GM13976 (cell line): ENCODE measurements around the gene SLC35A5.

ENCODE experiments used
- DNase-seq: peaks from one replicate; pipeline ENCODE4 v3.0.0; 2012; ENCODE audit warnings: low spot score
- CTCF ChIP-seq: IDR thresholded peaks from 2 replicates; pipeline ENCODE4 v1.5.1; 2012; ENCODE audit warnings: borderline replicate concordance, mild to moderate bottlenecking; ENCODE audit not compliant: insufficient read depth; ENCODE audit errors: extremely low read depth, missing control alignments, control extremely low read depth
- in situ Hi-C: fragments of 300-500 bp; cut with MboI; formaldehyde crosslinking; loops from one replicate; pipeline ENCODE4 v1.12.0; 2022; ENCODE audit warnings: low sequenced_read_pairs, mixed read lengths, inconsistent platforms; ENCODE audit not compliant: unreplicated experiment

SLC35A5 gene

GRCh38 chr3:112531358-112531781 is 30.5 kb upstream of the SLC35A5 start:
- DNase-seq = peak; percentile 42
- in situ Hi-C loops = no loop called here
- peak; percentile 2 for TF ChIP-seq CTCF

- DNase-seq = peak; percentile 61
- TF ChIP-seq CTCF = no peak
- in situ Hi-C loops = no loop called here
These were observed 21.8 kb upstream of the SLC35A5 start for GRCh38 chr3:112539825-112540650.

GRCh38 chr3:112546216-112546759 is 15.6 kb upstream of the SLC35A5 start:
- no peak for TF ChIP-seq CTCF
- in situ Hi-C loops = no loop called here
- DNase-seq = no peak

GRCh38 chr3:112550859-112551258 is 11.0 kb upstream of the SLC35A5 start:
- no peak for TF ChIP-seq CTCF
- DNase-seq = no peak
- in situ Hi-C loops = no loop called here

- in situ Hi-C loops = no loop called here
- no peak for TF ChIP-seq CTCF
- DNase-seq = no peak
These were observed 6.2 kb upstream of the SLC35A5 start for GRCh38 chr3:112555535-112556170.

- no peak for DNase-seq
- no peak for TF ChIP-seq CTCF
- in situ Hi-C loops = no loop called here
These were observed 3.9 kb upstream of the SLC35A5 start for GRCh38 chr3:112557976-112558375.
